Measurements from ENCODE around the gene TBPL1.

Gene TBPL1

GRCh38 chr6:133952815-133953633 lies at the start of gene TBPL1:
TBPL1 (plus strand) TSS chr6:133953224; CDS start chr6:133980126, 26,902 bp downstream.
- H3K4me3 ChIP-seq (ENCODE audit: low read depth, low read length), result peak within 1 kb of the TSS; percentile 83
- peak; percentile 70 for DNase-seq (ENCODE audit: low read depth)
- TF ChIP-seq CTCF (IDR thresholded peaks at IDR 0.05; ENCODE audit: control insufficient read depth, extremely low read depth, insufficient read depth), result no peak

GRCh38 chr6:133903855-133904254 lies 49.2 kb upstream of the TBPL1 start:
- TF ChIP-seq CTCF (IDR thresholded peaks at IDR 0.05; ENCODE audit: control insufficient read depth, extremely low read depth, insufficient read depth), result no peak

GRCh38 chr6:133906050-133906449 lies 47.0 kb upstream of the TBPL1 start:
- DNase-seq (ENCODE audit: low read depth), result no peak
- TF ChIP-seq CTCF (IDR thresholded peaks at IDR 0.05; ENCODE audit: control insufficient read depth, extremely low read depth, insufficient read depth), result no peak
- no peak overlapping the region for H3K4me3 ChIP-seq (ENCODE audit: low read depth, low read length)

More at GRCh38 chr6:133903855-133904254, 49.2 kb upstream of the TBPL1 start:
- no peak overlapping the region for H3K4me3 ChIP-seq (ENCODE audit: low read depth, low read length)
- no peak for DNase-seq (ENCODE audit: low read depth)

GRCh38 chr6:133916650-133917151 lies 36.3 kb upstream of the TBPL1 start:
- TF ChIP-seq CTCF (IDR thresholded peaks at IDR 0.05; ENCODE audit: control insufficient read depth, extremely low read depth, insufficient read depth), result peak; percentile 98
- H3K4me3 ChIP-seq (ENCODE audit: low read depth, low read length), result no peak overlapping the region

GRCh38 chr6:133917781-133918180 lies 35.2 kb upstream of the TBPL1 start:
- no peak for DNase-seq (ENCODE audit: low read depth)
- no peak for TF ChIP-seq CTCF (IDR thresholded peaks at IDR 0.05; ENCODE audit: control insufficient read depth, extremely low read depth, insufficient read depth)
- H3K4me3 ChIP-seq (ENCODE audit: low read depth, low read length), result no peak overlapping the region

More at GRCh38 chr6:133916650-133917151, 36.3 kb upstream of the TBPL1 start:
- peak; percentile 56 for DNase-seq (ENCODE audit: low read depth)

GRCh38 chr6:133918208-133918930 lies 34.7 kb upstream of the TBPL1 start:
- no peak for TF ChIP-seq CTCF (IDR thresholded peaks at IDR 0.05; ENCODE audit: control insufficient read depth, extremely low read depth, insufficient read depth)
- DNase-seq (ENCODE audit: low read depth), result no peak

More at GRCh38 chr6:133918208-133918930, 34.7 kb upstream of the TBPL1 start:
- H3K4me3 ChIP-seq (ENCODE audit: low read depth, low read length), result no peak overlapping the region

Measured in LNCaP clone FGC (cell line).